Stimulated activated CD4-positive, alpha-beta T cell treated with anti-CD3 and anti-CD28 coated beads, Interleukin-15, amount 100 ng/mL, for 24 hours (primary cell): ENCODE data around the gene HLCS.

Experiments
- DNase-seq: peaks from one replicate; pipeline ENCODE4 v3.0.0-alpha.2; 2020

HLCS gene

DNA sequence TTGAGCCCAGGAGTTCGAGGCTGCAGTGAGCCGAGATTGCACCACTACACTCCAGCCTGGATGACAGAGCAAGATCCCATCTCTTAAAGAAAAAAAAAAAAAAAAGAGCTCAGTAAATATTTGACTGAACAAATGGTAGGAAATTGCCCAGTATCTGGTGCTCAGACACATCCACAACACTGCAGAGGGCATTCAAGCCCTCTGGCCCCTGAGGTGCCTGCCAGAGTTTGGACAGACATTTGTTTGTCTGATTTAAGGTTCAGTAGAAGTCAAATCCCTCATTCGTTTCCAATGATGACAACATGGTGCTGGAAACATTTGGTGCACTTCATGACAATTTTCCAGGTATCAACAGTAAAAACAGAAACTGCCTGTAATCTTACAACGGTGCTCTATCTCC lies 86.6 kb downstream of the HLCS start:
- DNase-seq: no peak

GRCh38 chr21:36877741-36878140 lies 88.7 kb downstream of the HLCS start:
- no peak for DNase-seq

- DNase-seq: no peak
These were observed 91.8 kb downstream of the HLCS start for GRCh38 chr21:36874665-36875064.

DNA sequence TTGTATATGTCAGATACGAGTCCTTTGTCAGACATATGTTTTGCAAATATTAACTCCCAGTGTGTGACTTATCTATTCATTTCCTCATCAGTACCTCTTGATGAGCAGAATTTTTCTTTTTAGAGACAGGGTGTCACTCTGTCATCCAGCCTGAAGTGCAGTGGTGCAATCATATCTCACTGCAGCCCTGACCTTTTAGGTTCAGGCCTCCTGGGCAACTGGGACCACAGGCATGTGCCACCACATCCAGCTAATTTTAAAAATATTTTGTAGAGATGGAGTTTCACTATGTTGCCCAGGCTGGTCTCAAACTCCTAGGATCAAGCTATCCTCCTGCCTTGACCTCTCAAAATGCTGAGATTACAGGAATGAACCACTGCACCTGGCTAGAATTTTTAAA lies 93.0 kb downstream of the HLCS start:
- DNase-seq: no peak

GRCh38 chr21:36867291-36867905 lies 99.1 kb downstream of the HLCS start:
- DNase-seq: no peak

GRCh38 chr21:36866419-36866818 lies 100.0 kb downstream of the HLCS start:
- no peak for DNase-seq

DNA sequence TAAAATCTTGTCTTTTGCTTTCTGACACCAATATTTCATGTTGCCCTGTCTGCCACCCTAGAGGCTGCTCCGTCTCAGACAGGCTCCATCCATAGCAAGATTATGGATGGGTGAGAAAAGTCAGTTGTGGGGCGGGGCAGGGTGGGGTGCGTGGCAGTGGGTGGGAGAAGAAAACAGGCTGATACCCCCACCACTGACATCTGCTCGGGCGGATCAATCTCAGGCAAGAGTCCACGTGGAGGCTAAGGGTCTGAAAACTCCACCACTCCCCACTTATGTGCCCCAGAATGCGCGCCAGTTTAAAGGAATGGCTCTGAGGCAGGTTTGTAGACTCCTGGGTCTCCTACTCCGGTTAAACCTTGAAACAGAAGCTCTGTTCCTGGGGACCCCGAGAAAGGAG lies 101.5 kb downstream of the HLCS start:
- DNase-seq: no peak

- DNase-seq: no peak
These were observed 103.2 kb downstream of the HLCS start for GRCh38 chr21:36863260-36863659.

GRCh38 chr21:36861595-36862323 lies 104.7 kb downstream of the HLCS start:
- DNase-seq: no peak

DNA sequence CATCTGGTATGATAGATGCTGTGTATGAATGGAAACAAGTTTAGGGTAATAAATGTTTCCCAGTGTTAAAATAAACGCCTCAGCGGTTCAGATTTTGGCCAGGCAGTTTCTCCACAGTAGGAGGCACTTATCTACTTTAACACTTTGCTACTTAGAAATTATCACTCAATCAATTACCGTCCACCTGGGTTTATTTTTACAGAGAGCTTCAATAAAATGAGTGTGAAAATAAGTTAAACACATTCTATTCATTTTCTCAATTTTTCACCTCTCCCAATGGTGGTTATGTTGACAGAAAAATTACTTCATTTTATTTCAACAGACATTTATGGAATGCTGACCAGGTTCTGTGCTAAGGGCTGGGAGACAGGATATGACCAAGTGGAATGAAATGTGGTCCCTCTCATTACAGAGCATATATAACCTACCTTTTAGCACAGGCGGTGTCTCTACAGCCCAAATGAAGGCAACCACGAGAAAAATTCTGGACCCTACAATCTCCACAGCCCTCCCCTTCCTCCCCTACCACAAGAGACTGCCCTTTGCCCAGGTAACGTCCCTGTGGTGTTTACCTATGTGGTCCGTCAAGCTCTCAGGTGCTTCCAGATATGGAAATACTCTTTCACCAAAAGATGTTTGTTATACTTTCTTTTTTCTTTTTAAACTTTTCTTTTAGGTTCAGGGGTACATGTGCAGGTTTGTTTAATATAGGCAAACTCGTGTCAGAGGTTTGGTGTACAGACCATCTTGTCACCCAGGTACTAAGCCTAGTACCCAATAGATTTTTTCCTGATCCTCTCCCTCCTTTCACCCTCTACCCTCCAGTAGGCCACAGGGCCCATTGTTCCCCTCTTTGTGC lies 105.5 kb downstream of the HLCS start:
- DNase-seq: no peak

GRCh38 chr21:36859744-36860501 lies 106.5 kb downstream of the HLCS start:
- DNase-seq: peak; percentile 42

- no peak for DNase-seq
These were observed 108.0 kb downstream of the HLCS start for GRCh38 chr21:36858320-36858957.

DNA sequence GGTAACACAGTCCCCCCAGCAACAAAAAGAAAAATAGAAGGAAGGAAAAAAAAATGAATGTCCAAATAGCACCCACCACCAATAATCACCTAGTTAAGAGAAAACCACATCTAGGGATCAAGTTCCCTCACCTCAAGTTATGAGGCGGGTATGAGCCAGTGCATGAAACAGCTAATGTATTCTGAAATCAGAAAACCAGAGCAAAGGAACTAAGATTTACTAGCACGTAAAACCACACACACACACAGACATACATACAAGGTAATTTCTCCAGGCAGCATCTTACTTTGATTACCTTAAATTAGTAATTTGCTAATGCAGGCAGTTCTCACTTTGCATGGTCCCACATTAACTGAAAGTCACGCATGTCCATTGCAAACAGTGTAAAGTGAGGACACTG lies 109.8 kb downstream of the HLCS start:
- no peak for DNase-seq

DNA sequence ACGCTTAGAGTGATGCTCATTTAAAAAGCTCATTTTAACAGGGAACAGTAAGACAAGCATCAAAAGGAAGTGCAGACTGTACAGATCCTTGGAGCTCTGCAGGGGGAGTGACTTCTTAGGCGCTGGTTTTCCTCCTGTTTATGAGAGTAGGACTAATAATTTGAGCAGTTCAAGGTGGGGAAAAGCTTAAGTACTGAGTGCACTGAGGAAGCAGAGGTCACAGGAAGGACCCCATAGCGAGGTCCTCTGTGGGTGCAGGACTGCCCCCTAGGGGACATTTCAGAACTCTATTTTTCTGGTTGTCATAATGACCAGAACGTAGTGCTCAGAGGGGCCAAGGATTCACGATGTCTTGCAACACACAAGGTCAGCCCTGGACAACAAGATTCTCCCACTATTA lies 112.1 kb downstream of the HLCS start:
- peak; percentile 33 for DNase-seq

- no peak for DNase-seq
These were observed 113.6 kb downstream of the HLCS start for GRCh38 chr21:36852864-36853263.

DNA sequence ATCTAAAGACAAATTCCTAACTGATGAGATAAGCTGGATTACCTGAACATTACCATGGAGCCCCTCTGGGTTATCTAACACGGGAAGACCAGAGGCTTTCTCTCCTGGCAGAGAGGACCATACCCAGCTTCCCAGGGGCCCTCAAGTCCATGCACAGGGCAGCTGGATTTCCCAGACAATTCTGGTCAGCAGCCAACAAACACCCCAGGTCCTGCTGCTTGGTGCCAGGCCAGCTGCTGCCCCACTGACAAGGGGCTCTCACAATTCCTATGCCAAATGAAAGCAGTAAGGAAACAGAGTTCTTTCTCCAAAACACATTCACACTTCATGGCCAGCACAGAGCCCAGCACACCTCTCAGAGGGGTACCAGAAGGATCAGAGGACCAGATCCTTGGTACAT lies 114.2 kb downstream of the HLCS start:
- no peak for DNase-seq

- DNase-seq: no peak
These were observed 115.3 kb downstream of the HLCS start for GRCh38 chr21:36851121-36851520.

- DNase-seq: no peak
These were observed 116.1 kb downstream of the HLCS start for GRCh38 chr21:36850372-36850771.

DNA sequence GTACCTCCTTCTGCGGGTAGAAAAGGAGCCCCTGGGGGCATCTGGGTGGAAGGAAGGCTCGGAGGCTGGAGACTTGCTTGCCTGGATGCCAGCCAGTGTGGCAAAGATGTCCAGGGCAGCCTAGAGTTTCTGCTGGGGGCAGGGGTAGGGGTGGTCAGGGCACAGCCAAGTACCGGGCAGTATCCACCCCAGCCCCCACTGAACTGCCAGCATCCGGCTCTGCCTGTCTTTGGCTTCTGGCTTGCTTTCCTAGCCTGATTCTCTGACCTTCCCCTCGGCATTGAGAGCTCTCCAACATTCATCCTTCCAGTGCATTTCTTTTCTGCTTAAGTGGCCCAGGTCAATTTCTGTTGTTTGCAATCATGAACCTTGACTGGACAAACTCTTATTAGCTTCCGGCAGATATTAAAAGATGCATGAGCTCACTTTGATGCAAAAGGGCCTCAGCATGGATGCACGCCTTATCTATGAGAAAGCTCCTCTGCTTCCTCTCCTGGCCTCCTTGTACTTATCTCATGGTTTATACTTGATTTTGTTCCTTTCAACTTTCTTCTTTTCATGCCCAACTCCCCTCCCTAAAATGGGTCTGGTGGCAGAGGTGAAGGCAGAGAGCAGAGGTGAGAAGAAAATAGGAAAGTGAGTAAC lies 116.9 kb downstream of the HLCS start:
- DNase-seq: no peak

- no peak for DNase-seq
These were observed 117.7 kb downstream of the HLCS start for GRCh38 chr21:36848730-36849274.

GRCh38 chr21:36847189-36847588 lies 119.3 kb downstream of the HLCS start:
- no peak for DNase-seq

DNA sequence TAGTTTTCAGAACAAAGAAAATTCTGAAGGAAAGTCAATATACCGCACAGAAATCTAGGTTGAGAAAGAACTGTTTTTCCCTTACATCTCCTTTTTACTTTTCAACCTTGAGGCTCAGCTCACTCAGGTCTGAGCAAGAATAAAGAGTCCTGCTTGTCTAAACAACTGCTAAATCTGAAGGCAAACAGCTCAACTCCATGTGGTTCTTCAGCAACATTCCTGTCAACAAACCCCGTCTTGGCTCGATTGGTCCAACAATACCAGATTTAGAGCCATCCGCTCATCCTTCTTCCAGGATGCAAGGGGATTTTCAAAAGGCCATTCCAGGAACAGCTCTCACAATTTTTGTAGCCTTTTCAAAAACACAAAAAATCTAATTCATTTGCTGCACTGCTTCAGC lies 119.8 kb downstream of the HLCS start:
- no peak for DNase-seq
